ENCODE data around the gene ARIH2.

The ARIH2 gene

GRCh38 chr3:48974076-48974864 lies 55.6 kb downstream of the ARIH2 start:
- DNase-seq, result no peak

- no peak for DNase-seq
These were observed 60.8 kb downstream of the ARIH2 start for GRCh38 chr3:48979451-48979850.

- no peak for DNase-seq
These were observed 61.7 kb downstream of the ARIH2 start for GRCh38 chr3:48980295-48980694.

- no peak for DNase-seq
These were observed 63.4 kb downstream of the ARIH2 start for GRCh38 chr3:48982016-48982415.

GRCh38 chr3:48982686-48983085 lies 64.0 kb downstream of the ARIH2 start:
- no peak for DNase-seq

GRCh38 chr3:48983096-48983495 lies 64.5 kb downstream of the ARIH2 start:
- DNase-seq, result no peak

GRCh38 chr3:48984663-48985062 lies 66.0 kb downstream of the ARIH2 start:
- no peak for DNase-seq

- DNase-seq, result no peak
These were observed 67.3 kb downstream of the ARIH2 start for GRCh38 chr3:48985831-48986376.

GRCh38 chr3:48989126-48989795 lies 70.6 kb downstream of the ARIH2 start:
- no peak for DNase-seq

GRCh38 chr3:48989796-48990635 lies 71.4 kb downstream of the ARIH2 start, which contains the start of gene P4HTM:
P4HTM (plus strand) TSS chr3:48990241; CDS start chr3:48990257, 16 bp downstream.
- DNase-seq, result no peak

- DNase-seq, result no peak
These were observed 72.2 kb downstream of the ARIH2 start for GRCh38 chr3:48990636-48991469.

- no peak for DNase-seq
These were observed 73.4 kb downstream of the ARIH2 start for GRCh38 chr3:48991851-48992545.

- DNase-seq, result no peak
These were observed 75.2 kb downstream of the ARIH2 start for GRCh38 chr3:48993834-48994233.

- no peak for DNase-seq
These were observed 78.0 kb downstream of the ARIH2 start for GRCh38 chr3:48996640-48997039.

- no peak for DNase-seq
These were observed 78.5 kb downstream of the ARIH2 start for GRCh38 chr3:48997102-48997635.

- no peak for DNase-seq
These were observed 79.3 kb downstream of the ARIH2 start for GRCh38 chr3:48997714-48998637.

- DNase-seq, result no peak
These were observed 80.6 kb downstream of the ARIH2 start for GRCh38 chr3:48999085-48999858.

GRCh38 chr3:49001155-49001554 lies 82.5 kb downstream of the ARIH2 start:
- DNase-seq, result no peak
